ENCODE results near the gene RANBP17. TPM values are rescaled to one million over a fixed set of nuclear protein-coding genes. Genes with fewer than 3 reads are reported as not detected.

RANBP17 gene
- total RNA-seq, 1 donor from 2014 or later: 0.96 TPM

DNA sequence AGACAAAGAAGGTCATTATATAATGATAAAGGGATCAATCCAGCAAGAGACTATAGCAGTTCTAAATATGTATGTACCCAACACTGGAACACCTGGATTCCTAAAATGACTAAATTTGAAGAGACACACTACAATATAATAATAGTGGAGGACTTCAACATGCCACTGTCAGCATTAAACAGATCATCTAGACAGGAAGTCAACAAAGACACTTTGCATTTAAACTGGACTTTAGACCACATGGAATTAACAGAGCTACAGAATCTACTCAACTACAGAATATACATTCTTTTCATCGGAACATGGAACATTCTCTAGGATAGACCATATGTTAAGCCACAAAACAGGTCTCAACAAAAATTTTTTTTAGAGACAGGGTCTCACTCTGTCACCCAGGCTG lies 388.9 kb downstream of the RANBP17 start:
- TF ChIP-seq, protein P1, sequence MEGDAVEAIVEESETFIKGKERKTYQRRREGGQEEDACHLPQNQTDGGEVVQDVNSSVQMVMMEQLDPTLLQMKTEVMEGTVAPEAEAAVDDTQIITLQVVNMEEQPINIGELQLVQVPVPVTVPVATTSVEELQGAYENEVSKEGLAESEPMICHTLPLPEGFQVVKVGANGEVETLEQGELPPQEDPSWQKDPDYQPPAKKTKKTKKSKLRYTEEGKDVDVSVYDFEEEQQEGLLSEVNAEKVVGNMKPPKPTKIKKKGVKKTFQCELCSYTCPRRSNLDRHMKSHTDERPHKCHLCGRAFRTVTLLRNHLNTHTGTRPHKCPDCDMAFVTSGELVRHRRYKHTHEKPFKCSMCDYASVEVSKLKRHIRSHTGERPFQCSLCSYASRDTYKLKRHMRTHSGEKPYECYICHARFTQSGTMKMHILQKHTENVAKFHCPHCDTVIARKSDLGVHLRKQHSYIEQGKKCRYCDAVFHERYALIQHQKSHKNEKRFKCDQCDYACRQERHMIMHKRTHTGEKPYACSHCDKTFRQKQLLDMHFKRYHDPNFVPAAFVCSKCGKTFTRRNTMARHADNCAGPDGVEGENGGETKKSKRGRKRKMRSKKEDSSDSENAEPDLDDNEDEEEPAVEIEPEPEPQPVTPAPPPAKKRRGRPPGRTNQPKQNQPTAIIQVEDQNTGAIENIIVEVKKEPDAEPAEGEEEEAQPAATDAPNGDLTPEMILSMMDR (IDR thresholded peaks at IDR 0.05): no peak
- intact Hi-C loops (cut with DNase I): no loop called here
- peaks cover 0 to 10% of the 10 kb centered on the region in 2 donors for H3K9me3 ChIP-seq
- H3K27me3 ChIP-seq: no peaks in the 10 kb centered on the region
- H3K4me3 ChIP-seq: no peak overlapping the region
- DNase-seq (ENCODE audit: low spot score in 2 of 2): no peak
- H3K36me3 ChIP-seq: no peaks in the 10 kb centered on the region
- H3K4me1 ChIP-seq: no peaks in the 10 kb centered on the region
- no peak overlapping the region for H3K27ac ChIP-seq

DNA sequence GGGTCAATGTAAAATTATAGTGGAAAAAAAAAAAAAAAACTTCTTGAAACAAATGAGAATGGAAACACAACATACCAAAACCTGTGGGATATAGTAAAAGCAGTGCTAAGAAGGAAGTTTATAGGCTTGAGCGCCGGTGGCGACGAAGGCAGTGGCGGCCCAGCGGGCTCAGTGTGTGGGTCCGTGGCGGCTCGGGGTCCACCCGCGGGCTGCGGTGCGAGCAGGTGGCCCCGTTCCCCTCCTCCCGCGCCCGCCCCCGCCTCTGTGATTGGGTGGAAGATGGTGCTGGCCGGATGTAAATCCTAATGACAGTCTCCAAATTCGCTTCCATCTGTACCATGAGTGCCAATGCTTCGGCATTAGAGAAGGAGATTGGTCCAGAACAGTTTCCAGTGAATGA lies 389.7 kb downstream of the RANBP17 start:
- intact Hi-C loops (cut with DNase I): no loop called here
- Histone ChIP-seq H3K27ac (no peak overlapping the region), H3K9me3 (peaks cover 0 to 10% of the 10 kb centered on the region in 2 donors), H3K4me1 (no peaks in the 10 kb centered on the region), H3K36me3 (no peaks in the 10 kb centered on the region), H3K27me3 (no peaks in the 10 kb centered on the region), H3K4me3 (no peak overlapping the region)
- no peak for DNase-seq (ENCODE audit: low spot score in 2 of 2)
- TF ChIP-seq, protein P1 (IDR thresholded peaks at IDR 0.05): no peak

DNA sequence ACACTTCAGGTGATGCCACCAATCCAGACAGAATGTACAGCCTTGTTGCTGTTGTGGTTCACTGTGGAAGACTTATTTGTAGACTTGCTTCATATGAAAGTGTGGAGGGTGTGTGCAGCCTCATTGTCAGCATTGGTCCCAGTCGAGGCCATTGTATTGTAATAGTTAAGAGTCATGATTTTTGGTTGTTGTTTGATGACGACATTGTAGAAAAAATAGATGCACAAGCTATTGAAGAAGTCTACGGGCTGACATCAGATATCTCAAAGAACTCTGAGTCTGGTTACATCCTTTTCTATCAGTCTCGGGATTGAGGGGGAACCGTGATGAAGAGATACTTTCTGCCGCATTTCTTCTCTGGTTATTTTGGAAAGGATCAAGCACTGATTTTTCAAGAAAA lies 390.9 kb downstream of the RANBP17 start:
- Histone ChIP-seq H3K9me3 (peaks cover 0 to 10% of the 10 kb centered on the region in 2 donors), H3K4me1 (no peaks in the 10 kb centered on the region), H3K27me3 (no peaks in the 10 kb centered on the region), H3K4me3 (no peak overlapping the region), H3K27ac (no peak overlapping the region), H3K36me3 (no peaks in the 10 kb centered on the region)
- intact Hi-C loops (cut with DNase I): no loop called here
- TF ChIP-seq, protein P1 (IDR thresholded peaks at IDR 0.05): no peak
- DNase-seq (ENCODE audit: low spot score in 2 of 2): no peak

DNA sequence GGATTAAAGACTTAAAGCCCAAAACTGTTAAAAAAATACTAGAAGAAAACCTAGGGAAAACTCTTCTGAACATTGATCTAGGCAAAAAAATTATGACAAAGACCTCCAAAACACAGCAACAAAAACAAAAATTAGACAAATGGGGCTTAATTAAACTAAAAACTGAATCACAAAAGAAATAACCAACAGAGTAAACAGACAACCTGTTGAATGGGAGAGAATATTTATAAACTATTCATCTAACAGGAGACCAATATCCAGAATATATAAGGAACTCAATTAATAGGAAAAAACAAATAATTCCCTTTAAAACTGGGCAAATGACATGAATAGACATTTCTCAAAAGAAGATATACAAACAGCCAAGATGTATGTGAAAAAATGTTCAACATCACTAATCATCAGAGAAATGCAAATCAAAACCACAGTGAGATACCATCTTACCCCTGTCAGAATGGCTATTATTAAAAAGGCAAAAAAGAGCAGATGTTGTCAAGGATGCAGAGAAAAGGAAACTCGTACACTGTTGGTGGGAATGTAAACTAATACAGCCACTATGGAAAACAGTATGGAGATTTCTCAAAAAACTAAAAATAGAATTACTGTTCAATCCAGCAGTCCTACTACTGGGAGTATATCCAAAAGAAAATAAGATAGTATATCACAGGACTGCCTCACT lies 397.1 kb downstream of the RANBP17 start:
- intact Hi-C loops (cut with DNase I): no loop called here

DNA sequence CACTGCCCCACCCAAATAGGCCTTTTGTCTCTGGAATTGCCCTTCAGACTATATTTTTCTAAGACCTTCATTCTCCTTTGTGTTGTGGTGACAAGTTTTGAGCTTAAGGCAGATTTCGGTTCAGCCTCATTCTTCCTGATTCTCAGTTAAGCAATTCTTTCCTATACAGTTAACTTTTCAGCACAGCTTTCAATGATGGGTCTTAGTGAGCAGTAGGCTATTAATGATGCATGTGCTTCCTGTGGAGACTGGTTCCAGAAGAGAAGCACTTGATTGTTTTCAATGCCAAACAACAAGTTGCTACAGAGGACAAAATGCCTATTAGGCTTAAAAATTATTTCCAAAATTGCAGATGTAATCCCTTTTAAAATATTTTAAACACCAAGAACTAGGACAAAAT lies 399.5 kb downstream of the RANBP17 start:
- Histone ChIP-seq H3K27ac (no peak overlapping the region), H3K4me3 (no peak overlapping the region), H3K27me3 (no peaks in the 10 kb centered on the region), H3K9me3 (no peaks in the 10 kb centered on the region), H3K36me3 (no peaks in the 10 kb centered on the region), H3K4me1 (no peaks in the 10 kb centered on the region)
- intact Hi-C loops (cut with DNase I): no loop called here
- TF ChIP-seq, protein P1 (IDR thresholded peaks at IDR 0.05): no peak
- DNase-seq (ENCODE audit: low spot score in 2 of 2): no peak

More for the DNA sequence above, 397.1 kb downstream of the RANBP17 start:
- Histone ChIP-seq H3K4me1 (no peaks in the 10 kb centered on the region), H3K27ac (no peak overlapping the region), H3K9me3 (no peaks in the 10 kb centered on the region), H3K4me3 (no peak overlapping the region), H3K36me3 (no peaks in the 10 kb centered on the region), H3K27me3 (no peaks in the 10 kb centered on the region)
- TF ChIP-seq, protein P1 (IDR thresholded peaks at IDR 0.05): no peak
- no peak for DNase-seq (ENCODE audit: low spot score in 2 of 2)

DNA sequence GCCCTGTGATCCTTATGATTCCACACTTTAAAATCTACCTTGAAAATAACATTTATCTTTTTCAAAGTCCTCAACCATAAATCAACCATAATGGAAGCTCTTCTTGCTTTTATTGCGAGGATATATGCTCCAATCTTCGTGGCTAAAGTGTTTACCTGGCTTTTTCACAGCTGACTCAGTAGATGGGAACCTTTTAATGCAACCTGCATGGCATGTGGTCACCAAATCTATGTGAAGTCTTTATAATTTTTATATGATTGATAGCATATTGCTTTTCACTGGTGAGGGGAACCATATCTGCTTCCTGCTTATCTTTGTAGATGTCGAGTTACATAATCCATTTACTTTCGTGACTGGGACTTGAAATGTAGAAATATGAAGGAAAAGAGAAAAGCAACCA lies 400.1 kb downstream of the RANBP17 start:
- no peaks in the 10 kb centered on the region for H3K27me3 ChIP-seq
- no peak overlapping the region for H3K27ac ChIP-seq
- H3K9me3 ChIP-seq: no peaks in the 10 kb centered on the region
- no peak overlapping the region for H3K4me3 ChIP-seq
- TF ChIP-seq, protein P1 (IDR thresholded peaks at IDR 0.05): no peak
- no peaks in the 10 kb centered on the region for H3K36me3 ChIP-seq
- no peak for DNase-seq (ENCODE audit: low spot score in 2 of 2)
- no peaks in the 10 kb centered on the region for H3K4me1 ChIP-seq
- intact Hi-C loops (cut with DNase I): no loop called here

All from ascending aorta (tissue), 2 donors.